ENCODE results near the gene PRG2.

Gene PRG2

GRCh38 chr11:57418131-57418530 lies 27.7 kb upstream of the PRG2 start:
- H3K36me3 ChIP-seq, result peaks cover 93% of the 10 kb centered on the region
- H3K27ac ChIP-seq, result no peak overlapping the region
- no peaks in the 10 kb centered on the region for H3K27me3 ChIP-seq
- H3K9me3 ChIP-seq, result no peaks in the 10 kb centered on the region
- no peaks in the 10 kb centered on the region for H3K4me1 ChIP-seq (ENCODE audit: control insufficient read depth in 1 of 2, insufficient read depth in 1 of 2, low read depth in 1 of 2, low read length in 1 of 2)
- H3K4me3 ChIP-seq (ENCODE audit: low read depth in 1 of 2, low read length in 1 of 2), result no peak overlapping the region
- TF ChIP-seq CTCF (IDR thresholded peaks at IDR 0.05), result no peak

- Histone ChIP-seq H3K27me3 (no peaks in the 10 kb centered on the region), H3K36me3 (peaks cover 94% of the 10 kb centered on the region), H3K4me1 (ENCODE audit: control insufficient read depth in 1 of 2, insufficient read depth in 1 of 2, low read depth in 1 of 2, low read length in 1 of 2) (no peaks in the 10 kb centered on the region), H3K27ac (no peak overlapping the region), H3K4me3 (ENCODE audit: low read depth in 1 of 2, low read length in 1 of 2) (no peak overlapping the region), H3K9me3 (no peaks in the 10 kb centered on the region)
- no peak for TF ChIP-seq CTCF (IDR thresholded peaks at IDR 0.05)
These were observed 26.6 kb upstream of the PRG2 start for GRCh38 chr11:57417056-57417455.

- Histone ChIP-seq H3K27me3 (no peaks in the 10 kb centered on the region), H3K4me3 (ENCODE audit: low read depth in 1 of 2, low read length in 1 of 2) (no peak overlapping the region), H3K36me3 (peaks cover 91% of the 10 kb centered on the region), H3K9me3 (no peaks in the 10 kb centered on the region), H3K27ac (no peak overlapping the region), H3K4me1 (ENCODE audit: control insufficient read depth in 1 of 2, insufficient read depth in 1 of 2, low read depth in 1 of 2, low read length in 1 of 2) (no peaks in the 10 kb centered on the region)
- TF ChIP-seq CTCF (IDR thresholded peaks at IDR 0.05), result no peak
These were observed 26.0 kb upstream of the PRG2 start for GRCh38 chr11:57416436-57416835.

GRCh38 chr11:57414612-57415212 lies 24.3 kb upstream of the PRG2 start:
- no peaks in the 10 kb centered on the region for H3K9me3 ChIP-seq
- no peaks in the 10 kb centered on the region for H3K27me3 ChIP-seq
- no peak for TF ChIP-seq CTCF (IDR thresholded peaks at IDR 0.05)
- no peak overlapping the region for H3K27ac ChIP-seq
- H3K4me1 ChIP-seq (ENCODE audit: control insufficient read depth in 1 of 2, insufficient read depth in 1 of 2, low read depth in 1 of 2, low read length in 1 of 2), result no peaks in the 10 kb centered on the region
- H3K36me3 ChIP-seq, result peaks cover 87% of the 10 kb centered on the region
- H3K4me3 ChIP-seq (ENCODE audit: low read depth in 1 of 2, low read length in 1 of 2), result no peak overlapping the region

GRCh38 chr11:57413681-57414080 lies 23.2 kb upstream of the PRG2 start:
- no peak for TF ChIP-seq CTCF (IDR thresholded peaks at IDR 0.05)
- peaks cover 89% of the 10 kb centered on the region for H3K36me3 ChIP-seq
- no peaks in the 10 kb centered on the region for H3K27me3 ChIP-seq
- H3K4me1 ChIP-seq (ENCODE audit: control insufficient read depth in 1 of 2, insufficient read depth in 1 of 2, low read depth in 1 of 2, low read length in 1 of 2), result no peaks in the 10 kb centered on the region
- no peaks in the 10 kb centered on the region for H3K9me3 ChIP-seq
- H3K4me3 ChIP-seq (ENCODE audit: low read depth in 1 of 2, low read length in 1 of 2), result no peak overlapping the region
- no peak overlapping the region for H3K27ac ChIP-seq

- H3K36me3 ChIP-seq, result peaks cover 72% of the 10 kb centered on the region
These were observed 19.8 kb upstream of the PRG2 start for GRCh38 chr11:57410287-57410686.

More at GRCh38 chr11:57410287-57410686, 19.8 kb upstream of the PRG2 start:
- no peak for TF ChIP-seq CTCF (IDR thresholded peaks at IDR 0.05)
- Histone ChIP-seq H3K4me3 (ENCODE audit: low read depth in 1 of 2, low read length in 1 of 2) (no peak overlapping the region), H3K27me3 (no peaks in the 10 kb centered on the region), H3K9me3 (no peaks in the 10 kb centered on the region), H3K27ac (no peak overlapping the region), H3K4me1 (ENCODE audit: control insufficient read depth in 1 of 2, insufficient read depth in 1 of 2, low read depth in 1 of 2, low read length in 1 of 2) (peaks cover 6 to 10% of the 10 kb centered on the region in 2 experiments)

All from neutrophil (primary cell).